ELR (cell line): ENCODE results near the gene SLC2A6.
A peak's percentile ranks its signal among the peaks of the same experiment; 100 is the strongest.

Experiments used
- DNase-seq: peaks from one replicate; pipeline ENCODE4 v3.0.0-alpha.2; 2015; ENCODE audit warnings: low read depth

The SLC2A6 gene

GRCh38 chr9:133437753-133438531 lies 41.0 kb downstream of the SLC2A6 start:
- DNase-seq = no peak

DNA sequence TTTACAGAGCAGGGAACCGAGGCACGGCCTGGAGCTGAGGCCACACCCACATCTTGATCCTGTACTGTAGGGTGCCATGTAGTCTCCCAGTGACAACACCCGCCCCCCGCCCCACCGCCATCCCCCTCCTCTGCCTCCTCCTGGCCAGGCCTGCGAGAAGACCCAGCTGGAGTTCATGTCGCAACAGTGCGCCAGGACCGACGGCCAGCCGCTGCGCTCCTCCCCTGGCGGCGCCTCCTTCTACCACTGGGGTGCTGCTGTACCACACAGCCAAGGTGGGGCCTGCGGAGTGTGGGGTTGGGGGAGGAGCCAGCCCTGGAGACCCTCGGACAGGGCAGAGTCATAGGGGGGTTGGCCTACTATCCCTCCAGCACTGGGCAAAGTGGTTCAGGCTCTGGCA lies 42.2 kb downstream of the SLC2A6 start:
- no peak for DNase-seq

GRCh38 chr9:133433351-133433843 lies 45.5 kb downstream of the SLC2A6 start:
- DNase-seq = no peak

DNA sequence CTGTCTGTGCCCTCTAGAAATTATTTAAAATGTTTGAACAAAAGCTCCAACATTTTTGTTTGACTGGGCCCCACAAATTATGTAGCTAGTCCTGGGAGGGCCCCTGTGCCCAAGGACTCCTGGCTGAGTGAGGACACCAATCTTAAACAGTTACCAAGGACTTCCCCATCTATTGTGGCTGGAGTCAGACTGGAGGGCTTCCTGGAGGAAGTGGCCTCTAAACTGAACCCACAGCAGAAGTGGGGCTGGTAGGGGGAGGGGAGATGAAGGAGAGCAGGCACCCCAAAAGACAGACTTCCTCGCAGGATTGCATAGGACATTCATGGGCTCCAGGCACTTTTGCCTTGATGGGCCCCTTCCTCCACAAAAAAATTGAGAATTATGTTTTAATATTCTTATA lies 48.7 kb downstream of the SLC2A6 start:
- DNase-seq = no peak

GRCh38 chr9:133429641-133430161 lies 49.2 kb downstream of the SLC2A6 start:
- peak; percentile 55 for DNase-seq

DNA sequence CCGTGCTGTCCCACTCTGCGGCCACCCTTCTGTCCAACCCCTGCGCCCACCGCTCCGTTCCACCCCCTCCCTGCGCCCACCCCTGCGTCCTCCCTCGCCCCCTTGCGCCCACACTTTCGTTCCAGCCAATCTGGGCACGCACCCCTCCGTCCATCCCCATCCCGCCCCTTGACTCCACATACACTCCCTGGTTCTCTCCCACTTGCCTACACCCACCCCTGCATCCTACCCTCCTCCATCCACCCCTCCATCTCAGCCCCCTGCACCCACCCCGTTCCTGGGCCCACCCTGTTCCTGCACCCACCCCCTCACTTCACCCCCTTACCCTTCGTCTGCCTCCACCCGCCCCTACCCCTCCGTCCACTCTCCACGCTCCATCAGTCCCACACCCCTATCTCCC lies 49.7 kb downstream of the SLC2A6 start:
- no peak for DNase-seq

- DNase-seq = peak; percentile 17
Measured at GRCh38 chr9:133428617-133429101, 50.2 kb downstream of the SLC2A6 start.

DNA sequence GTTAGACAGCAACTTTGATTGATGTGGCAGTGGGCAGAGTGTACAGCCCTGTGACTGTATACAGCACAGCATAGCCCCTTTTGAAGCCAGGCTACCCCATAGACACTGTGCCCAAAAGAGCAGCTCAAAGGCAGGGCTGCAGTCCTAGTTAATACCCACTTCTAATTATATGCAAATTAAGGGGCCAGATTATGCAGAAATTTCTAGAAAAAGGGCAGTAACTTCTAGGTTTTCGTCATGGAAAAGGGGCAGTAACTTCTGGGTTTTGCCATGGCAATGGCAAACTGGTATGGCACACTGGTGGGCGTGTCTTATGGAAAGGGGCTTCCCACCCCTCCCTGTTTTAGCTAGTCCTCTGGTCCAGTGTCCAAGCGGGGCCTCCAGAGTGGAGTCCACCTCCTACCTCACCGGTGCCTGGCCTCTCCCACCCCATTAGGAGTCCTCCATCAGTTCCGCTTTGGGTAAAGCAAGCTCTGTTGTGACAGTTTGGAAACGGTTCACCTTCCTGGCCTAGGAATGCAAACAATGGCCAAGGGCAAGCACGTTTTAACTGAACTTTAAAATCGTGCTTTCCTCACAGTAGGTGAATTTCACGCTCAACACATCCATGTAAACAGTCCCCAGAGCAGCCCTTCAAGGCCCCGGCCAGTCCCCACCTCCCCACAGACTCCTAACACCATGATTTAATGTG lies 51.1 kb downstream of the SLC2A6 start:
- DNase-seq = no peak

GRCh38 chr9:133426011-133426410 lies 52.9 kb downstream of the SLC2A6 start:
- no peak for DNase-seq

- no peak for DNase-seq
Measured at GRCh38 chr9:133425049-133425632, 53.8 kb downstream of the SLC2A6 start.

DNA sequence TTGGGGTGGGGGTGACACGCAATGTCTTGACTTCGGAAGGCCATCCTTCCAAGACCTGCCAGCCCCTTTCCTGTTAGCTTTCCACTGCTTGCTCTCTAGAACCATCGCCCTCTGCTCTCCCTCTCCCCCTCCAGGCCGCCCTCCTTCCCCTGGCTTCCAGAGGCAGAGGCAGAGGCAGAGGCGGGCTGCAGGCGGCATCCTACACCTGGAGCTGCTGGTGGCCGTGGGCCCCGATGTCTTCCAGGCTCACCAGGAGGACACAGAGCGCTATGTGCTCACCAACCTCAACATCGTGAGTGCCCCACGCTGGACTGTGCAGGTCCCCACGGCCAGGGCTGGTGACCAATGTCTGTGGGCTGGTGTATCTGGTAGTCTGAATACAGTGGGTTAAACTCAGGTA lies 54.7 kb downstream of the SLC2A6 start:
- DNase-seq = no peak

GRCh38 chr9:133423216-133423615 lies 55.7 kb downstream of the SLC2A6 start:
- DNase-seq = no peak

DNA sequence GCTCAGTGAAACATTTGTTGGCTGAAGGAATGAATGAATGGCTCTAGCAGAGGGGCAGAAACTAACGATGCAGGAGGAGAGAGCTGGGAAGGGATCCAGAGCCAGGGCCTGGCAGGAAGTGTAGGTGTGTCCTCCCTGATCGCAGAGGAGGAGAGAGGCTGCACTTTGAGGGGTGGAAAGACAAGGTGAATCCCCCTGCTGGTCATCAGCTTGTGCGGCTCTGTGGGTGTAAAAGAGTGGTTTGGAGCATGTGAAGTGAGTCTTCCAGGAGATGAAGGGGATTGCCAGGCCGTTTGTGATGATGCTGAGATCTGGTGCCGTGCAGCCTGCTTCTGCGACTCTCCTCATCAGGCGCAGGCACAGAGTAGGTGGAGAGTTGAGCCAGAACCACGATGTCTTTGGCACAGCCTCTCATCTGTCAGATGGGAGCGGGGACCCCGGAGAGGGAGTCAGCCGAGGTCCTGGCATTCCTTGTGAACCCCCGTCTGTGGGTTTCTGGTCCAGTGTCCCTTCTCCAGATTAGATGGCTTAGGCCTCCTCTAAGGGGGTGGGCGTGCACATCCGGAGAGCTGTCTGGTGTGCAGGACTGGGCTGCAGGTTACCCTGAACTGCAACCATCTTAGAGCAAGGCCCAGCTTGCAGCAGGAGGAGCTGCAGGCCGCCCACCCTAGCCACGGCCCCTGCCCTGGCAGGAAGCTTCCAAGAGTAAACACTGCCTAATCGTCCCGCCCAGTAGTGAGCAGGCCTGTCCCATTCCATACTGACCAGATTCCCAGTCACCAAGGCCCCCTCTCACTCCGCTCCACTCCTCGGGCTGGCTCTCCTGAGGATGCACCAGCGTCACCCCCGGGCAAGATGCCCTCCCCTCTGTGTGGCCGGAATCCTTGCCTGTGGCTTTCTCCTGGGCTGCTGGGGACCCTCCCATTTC lies 57.0 kb downstream of the SLC2A6 start, which contains the start of gene ADAMTS13:
TSS of gene ADAMTS13 (plus strand) at position 753 of the 928 bp plus-strand sequence. CDS start at position 830, 77 bp downstream.
- peak; percentile 52 for DNase-seq
